Type B pancreatic cell (in vitro differentiated cells): ENCODE measurements around the gene TRIO. TPM values are rescaled to one million over a fixed set of nuclear protein-coding genes. Genes with fewer than 3 reads are reported as not detected.

ENCODE experiments used
- DNase-seq: peaks from one replicate; pipeline ENCODE4 v3.0.0; 2021; ENCODE audit warnings: mixed read lengths; ENCODE audit not compliant: unreplicated experiment; ENCODE audit errors: extremely low spot score
- H3K27ac Mint-ChIP-seq: 2 replicates; pipeline ENCODE4 v1.8.0; 2021; ENCODE audit warnings: mild to moderate bottlenecking, mixed read lengths
- H3K27me3 Mint-ChIP-seq: 2 replicates; pipeline ENCODE4 v1.8.0; 2021; ENCODE audit warnings: mixed read lengths
- H3K36me3 Mint-ChIP-seq: 2 replicates; pipeline ENCODE4 v1.8.0; 2021; ENCODE audit warnings: mixed read lengths
- H3K4me1 Mint-ChIP-seq: one replicate; pipeline ENCODE4 v1.8.0; 2021; ENCODE audit warnings: mixed read lengths; ENCODE audit not compliant: unreplicated experiment
- H3K4me3 Mint-ChIP-seq: 2 replicates; pipeline ENCODE4 v1.8.0; 2021; ENCODE audit warnings: mild to moderate bottlenecking, mixed read lengths
- H3K9me3 Mint-ChIP-seq: 2 replicates; pipeline ENCODE4 v1.8.0; 2021; ENCODE audit warnings: mixed read lengths
- CTCF ChIP-seq: fragments of 200-600 bp; sonication (generic); conservative IDR thresholded peaks from 2 replicates; pipeline ENCODE4 v1.5.0; 2021; ENCODE audit warnings: antibody characterized with exemption, mild to moderate bottlenecking
- total RNA-seq: library from RNA; stranded (reverse); gene quantifications from 2 replicates; pipeline ENCODE4 v1.2.1, GENCODE V29; 2021; ENCODE audit warnings: low replicate concordance

TRIO gene
- total RNA-seq, 1 donor from 2014 or later = 145 TPM

- peaks cover 60% of the 10 kb centered on the region for H3K4me1 Mint-ChIP-seq
- no peak overlapping the region for H3K4me3 Mint-ChIP-seq
- DNase-seq = no peak
- H3K36me3 Mint-ChIP-seq = no peaks in the 10 kb centered on the region
- no peak for TF ChIP-seq CTCF
- no peak overlapping the region for H3K27ac Mint-ChIP-seq
- H3K9me3 Mint-ChIP-seq = peaks cover 7% of the 10 kb centered on the region
- H3K27me3 Mint-ChIP-seq = no peaks in the 10 kb centered on the region
Observed at GRCh38 chr5:14217587-14217986, 74.4 kb downstream of the TRIO start.

- H3K36me3 Mint-ChIP-seq = no peaks in the 10 kb centered on the region
- H3K27me3 Mint-ChIP-seq = no peaks in the 10 kb centered on the region
- H3K4me1 Mint-ChIP-seq = peaks cover 65% of the 10 kb centered on the region
- TF ChIP-seq CTCF = no peak
- H3K4me3 Mint-ChIP-seq = no peak overlapping the region
- DNase-seq = no peak
- no peak overlapping the region for H3K27ac Mint-ChIP-seq
- peaks cover 7% of the 10 kb centered on the region for H3K9me3 Mint-ChIP-seq
Observed at GRCh38 chr5:14218011-14218410, 74.9 kb downstream of the TRIO start.

GRCh38 chr5:14218480-14218879 lies 75.3 kb downstream of the TRIO start:
- DNase-seq = no peak
- Mint-ChIP-seq H3K27ac (no peak overlapping the region), H3K9me3 (peaks cover 7% of the 10 kb centered on the region), H3K27me3 (no peaks in the 10 kb centered on the region), H3K4me3 (no peak overlapping the region), H3K4me1 (peaks cover 67% of the 10 kb centered on the region), H3K36me3 (no peaks in the 10 kb centered on the region)
- TF ChIP-seq CTCF = no peak

- no peak for TF ChIP-seq CTCF
- no peak for DNase-seq
- Mint-ChIP-seq H3K4me1 (peaks cover 62% of the 10 kb centered on the region), H3K4me3 (no peak overlapping the region), H3K9me3 (peaks cover 7% of the 10 kb centered on the region), H3K36me3 (no peaks in the 10 kb centered on the region), H3K27ac (no peak overlapping the region), H3K27me3 (no peaks in the 10 kb centered on the region)
Observed at GRCh38 chr5:14218897-14219573, 75.9 kb downstream of the TRIO start.

- no peak for TF ChIP-seq CTCF
- no peaks in the 10 kb centered on the region for H3K36me3 Mint-ChIP-seq
- no peak overlapping the region for H3K27ac Mint-ChIP-seq
- no peaks in the 10 kb centered on the region for H3K27me3 Mint-ChIP-seq
- H3K4me3 Mint-ChIP-seq = no peak overlapping the region
- H3K9me3 Mint-ChIP-seq = peaks cover 7% of the 10 kb centered on the region
- peaks cover 57% of the 10 kb centered on the region for H3K4me1 Mint-ChIP-seq
- DNase-seq = no peak
Observed at GRCh38 chr5:14219800-14220512, 76.8 kb downstream of the TRIO start.
